Nephron (organoid): ENCODE data around the gene CHRNG.

Experiments
- H3K27ac Mint-ChIP-seq, 3 experiments: 2 replicates each; pipeline ENCODE4 v1.8.0; 2020; ENCODE audit warnings: mixed read lengths in 3 of 3, mild to moderate bottlenecking in 2 of 3, moderate library complexity in 1 of 3
- H3K27me3 Mint-ChIP-seq: 2 replicates; pipeline ENCODE4 v1.8.0; 2021; ENCODE audit warnings: low read depth, mild to moderate bottlenecking, moderate library complexity, mixed read lengths
- H3K36me3 Mint-ChIP-seq: 2 replicates; pipeline ENCODE4 v1.8.0; 2020; ENCODE audit warnings: low read depth, mixed read lengths
- H3K4me1 Mint-ChIP-seq: 2 replicates; pipeline ENCODE4 v1.8.0; 2020; ENCODE audit warnings: mixed read lengths
- H3K4me3 Mint-ChIP-seq, 3 experiments: 2 replicates each; pipeline ENCODE4 v1.8.0; 2020; ENCODE audit warnings: mild to moderate bottlenecking in 3 of 3, mixed read lengths in 3 of 3, moderate library complexity in 2 of 3
- H3K9me3 Mint-ChIP-seq: 2 replicates; pipeline ENCODE4 v1.8.0; 2020; ENCODE audit warnings: mixed read lengths
- TF ChIP-seq, protein P1 (sequence below), 3 experiments: fragments of 200-600 bp; sonication (generic); IDR thresholded peaks; one replicate each; pipeline ENCODE4 v1.5.0; 2021; ENCODE audit warnings: antibody characterized with exemption in 3 of 3; ENCODE audit not compliant: unreplicated experiment in 3 of 3

CHRNG gene

DNA sequence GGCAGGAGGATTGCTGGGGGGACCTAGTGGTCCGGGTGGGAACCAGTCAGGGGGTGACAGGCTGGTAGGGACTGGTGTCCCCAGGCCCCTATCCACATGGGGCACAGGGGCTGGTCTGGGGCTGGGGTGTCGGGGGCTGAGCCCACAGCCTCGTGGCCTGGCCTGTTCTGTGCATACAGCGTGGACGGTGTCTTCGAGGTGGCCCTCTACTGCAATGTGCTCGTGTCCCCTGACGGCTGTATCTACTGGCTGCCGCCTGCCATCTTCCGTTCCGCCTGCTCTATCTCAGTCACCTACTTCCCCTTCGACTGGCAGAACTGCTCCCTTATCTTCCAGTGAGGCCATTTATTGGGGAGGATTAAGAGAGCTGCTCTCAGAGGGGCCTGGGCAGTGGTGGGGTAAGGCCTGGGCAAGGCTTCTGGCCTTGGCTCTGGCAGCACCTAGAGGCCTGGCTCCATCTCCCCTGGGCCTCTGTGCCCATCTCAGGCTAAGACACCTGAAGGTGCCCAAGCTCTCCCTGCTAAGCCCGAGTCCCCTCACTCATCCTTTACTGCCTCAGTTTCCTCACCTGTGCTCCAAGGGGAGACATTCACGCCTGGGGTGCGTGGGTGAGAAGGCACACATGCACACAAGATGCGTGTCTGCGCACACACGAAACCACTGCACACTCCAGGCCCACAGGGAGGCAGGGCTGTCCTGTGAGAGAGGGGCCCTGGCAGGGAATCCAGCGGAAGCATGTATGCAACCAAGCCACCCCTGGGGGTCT is 1.9 kb downstream of the CHRNG start:
- TF ChIP-seq, protein P1, sequence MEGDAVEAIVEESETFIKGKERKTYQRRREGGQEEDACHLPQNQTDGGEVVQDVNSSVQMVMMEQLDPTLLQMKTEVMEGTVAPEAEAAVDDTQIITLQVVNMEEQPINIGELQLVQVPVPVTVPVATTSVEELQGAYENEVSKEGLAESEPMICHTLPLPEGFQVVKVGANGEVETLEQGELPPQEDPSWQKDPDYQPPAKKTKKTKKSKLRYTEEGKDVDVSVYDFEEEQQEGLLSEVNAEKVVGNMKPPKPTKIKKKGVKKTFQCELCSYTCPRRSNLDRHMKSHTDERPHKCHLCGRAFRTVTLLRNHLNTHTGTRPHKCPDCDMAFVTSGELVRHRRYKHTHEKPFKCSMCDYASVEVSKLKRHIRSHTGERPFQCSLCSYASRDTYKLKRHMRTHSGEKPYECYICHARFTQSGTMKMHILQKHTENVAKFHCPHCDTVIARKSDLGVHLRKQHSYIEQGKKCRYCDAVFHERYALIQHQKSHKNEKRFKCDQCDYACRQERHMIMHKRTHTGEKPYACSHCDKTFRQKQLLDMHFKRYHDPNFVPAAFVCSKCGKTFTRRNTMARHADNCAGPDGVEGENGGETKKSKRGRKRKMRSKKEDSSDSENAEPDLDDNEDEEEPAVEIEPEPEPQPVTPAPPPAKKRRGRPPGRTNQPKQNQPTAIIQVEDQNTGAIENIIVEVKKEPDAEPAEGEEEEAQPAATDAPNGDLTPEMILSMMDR (IDR thresholded peaks at IDR 0.05; ENCODE audit: unreplicated experiment in 3 of 3): no peak
- Mint-ChIP-seq H3K4me3 (peak overlapping the region in 2 of 3 experiments; percentile 63 to 82), H3K9me3 (peaks cover 2% of the 10 kb centered on the region), H3K36me3 (peaks cover 25% of the 10 kb centered on the region), H3K4me1 (peaks cover 44% of the 10 kb centered on the region), H3K27me3 (no peaks in the 10 kb centered on the region), H3K27ac (no peak overlapping the region)

DNA sequence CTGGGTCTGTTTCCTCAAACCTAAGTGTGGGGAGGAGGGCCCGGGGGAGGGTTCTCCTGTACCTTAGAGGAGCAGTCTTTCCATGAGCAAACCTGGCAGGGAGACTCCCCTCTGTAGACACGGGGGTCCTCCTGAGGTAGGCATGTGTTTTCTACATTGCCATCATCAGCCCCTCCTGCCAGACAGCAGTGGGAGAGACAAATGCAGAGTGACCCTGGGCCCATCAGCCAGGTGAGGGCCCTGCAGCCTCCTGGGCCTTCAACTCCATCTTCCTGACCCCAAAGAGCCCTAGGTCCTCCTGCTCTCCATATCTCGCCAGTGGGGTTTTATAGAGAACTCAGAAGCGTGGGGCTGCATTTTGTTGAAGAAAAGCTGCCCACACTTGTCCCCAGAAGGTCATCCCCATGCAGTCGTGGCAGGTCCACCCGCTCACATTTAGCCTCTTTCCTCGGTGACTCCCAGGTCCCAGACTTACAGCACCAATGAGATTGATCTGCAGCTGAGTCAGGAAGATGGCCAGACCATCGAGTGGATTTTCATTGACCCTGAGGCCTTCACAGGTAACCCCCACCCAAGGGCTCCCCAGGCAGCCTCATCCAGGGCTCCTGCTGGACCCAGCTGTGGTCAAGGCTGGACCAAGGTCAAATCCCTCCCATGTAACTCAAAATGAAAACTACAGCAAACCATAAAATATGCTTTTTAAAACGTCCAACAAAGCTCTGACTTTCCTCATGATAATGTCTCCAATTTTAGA is 2.6 kb downstream of the CHRNG start:
- H3K9me3 Mint-ChIP-seq: peaks cover 5% of the 10 kb centered on the region

DNA sequence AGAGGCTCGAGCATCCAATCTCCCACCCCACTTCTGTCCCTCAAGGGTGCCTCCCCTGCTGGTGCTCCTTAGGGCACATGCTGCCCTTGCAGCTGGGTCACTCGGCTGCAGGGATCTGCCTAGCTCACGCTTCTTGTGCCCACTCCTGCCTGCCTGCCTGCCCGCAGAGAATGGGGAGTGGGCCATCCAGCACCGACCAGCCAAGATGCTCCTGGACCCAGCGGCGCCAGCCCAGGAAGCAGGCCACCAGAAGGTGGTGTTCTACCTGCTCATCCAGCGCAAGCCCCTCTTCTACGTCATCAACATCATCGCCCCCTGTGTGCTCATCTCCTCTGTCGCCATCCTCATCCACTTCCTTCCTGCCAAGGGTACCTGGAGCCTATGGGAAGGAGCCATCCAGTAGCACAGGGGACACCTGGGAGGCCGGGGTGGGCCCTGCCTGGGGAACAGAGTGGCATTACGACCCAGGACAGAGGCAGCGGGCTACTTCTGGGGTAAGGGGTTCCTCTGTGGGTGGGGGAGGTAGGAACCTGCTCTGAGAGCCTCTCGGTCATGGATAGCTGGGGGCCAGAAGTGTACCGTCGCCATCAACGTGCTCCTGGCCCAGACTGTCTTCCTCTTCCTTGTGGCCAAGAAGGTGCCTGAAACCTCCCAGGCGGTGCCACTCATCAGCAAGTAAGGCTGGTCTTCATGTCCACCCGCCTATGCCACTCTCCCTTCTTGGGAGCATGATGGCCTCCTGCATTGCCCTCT is 3.4 kb downstream of the CHRNG start:
- H3K4me3 Mint-ChIP-seq: peak overlapping the region in 2 of 3 experiments; percentile 8 to 65
- H3K27me3 Mint-ChIP-seq: no peaks in the 10 kb centered on the region
- peaks cover 5% of the 10 kb centered on the region for H3K9me3 Mint-ChIP-seq
- H3K27ac Mint-ChIP-seq: peak overlapping the region in 2 of 3 experiments; percentile 7 to 39
- peaks cover 39% of the 10 kb centered on the region for H3K36me3 Mint-ChIP-seq
- peaks cover 29% of the 10 kb centered on the region for H3K4me1 Mint-ChIP-seq
- TF ChIP-seq, protein P1 (IDR thresholded peaks at IDR 0.05; ENCODE audit: unreplicated experiment in 3 of 3): no peak

More for the DNA sequence above, 2.6 kb downstream of the CHRNG start:
- Mint-ChIP-seq H3K36me3 (peaks cover 32% of the 10 kb centered on the region), H3K27me3 (no peaks in the 10 kb centered on the region), H3K4me3 (peak overlapping the region in 2 of 3 experiments; percentile 30 to 65), H3K4me1 (peaks cover 36% of the 10 kb centered on the region), H3K27ac (peak overlapping the region in 1 of 3 experiments; percentile 7)
- TF ChIP-seq, protein P1 (IDR thresholded peaks at IDR 0.05; ENCODE audit: unreplicated experiment in 3 of 3): no peak

DNA sequence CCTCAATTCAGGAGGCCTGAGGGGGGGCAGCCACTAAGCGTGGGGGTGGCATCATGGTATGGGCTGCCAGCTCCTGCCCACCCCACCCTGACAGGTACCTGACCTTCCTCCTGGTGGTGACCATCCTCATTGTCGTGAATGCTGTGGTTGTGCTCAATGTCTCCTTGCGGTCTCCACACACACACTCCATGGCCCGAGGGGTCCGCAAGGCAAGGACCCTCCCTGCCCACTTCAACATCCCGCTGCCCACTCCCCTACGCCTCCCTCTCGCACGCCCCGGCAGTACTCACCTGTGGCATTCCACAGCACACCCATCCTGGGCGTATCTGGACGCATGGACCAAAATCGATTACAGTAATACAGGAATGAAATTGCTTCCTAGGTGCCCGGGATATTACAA is 4.0 kb downstream of the CHRNG start:
- Mint-ChIP-seq H3K4me3 (peak overlapping the region in 1 of 3 experiments; percentile 46), H3K4me1 (peaks cover 23% of the 10 kb centered on the region), H3K9me3 (peaks cover 11% of the 10 kb centered on the region), H3K27ac (no peak overlapping the region), H3K36me3 (peaks cover 45% of the 10 kb centered on the region), H3K27me3 (no peaks in the 10 kb centered on the region)
- TF ChIP-seq, protein P1 (IDR thresholded peaks at IDR 0.05; ENCODE audit: unreplicated experiment in 3 of 3): no peak

DNA sequence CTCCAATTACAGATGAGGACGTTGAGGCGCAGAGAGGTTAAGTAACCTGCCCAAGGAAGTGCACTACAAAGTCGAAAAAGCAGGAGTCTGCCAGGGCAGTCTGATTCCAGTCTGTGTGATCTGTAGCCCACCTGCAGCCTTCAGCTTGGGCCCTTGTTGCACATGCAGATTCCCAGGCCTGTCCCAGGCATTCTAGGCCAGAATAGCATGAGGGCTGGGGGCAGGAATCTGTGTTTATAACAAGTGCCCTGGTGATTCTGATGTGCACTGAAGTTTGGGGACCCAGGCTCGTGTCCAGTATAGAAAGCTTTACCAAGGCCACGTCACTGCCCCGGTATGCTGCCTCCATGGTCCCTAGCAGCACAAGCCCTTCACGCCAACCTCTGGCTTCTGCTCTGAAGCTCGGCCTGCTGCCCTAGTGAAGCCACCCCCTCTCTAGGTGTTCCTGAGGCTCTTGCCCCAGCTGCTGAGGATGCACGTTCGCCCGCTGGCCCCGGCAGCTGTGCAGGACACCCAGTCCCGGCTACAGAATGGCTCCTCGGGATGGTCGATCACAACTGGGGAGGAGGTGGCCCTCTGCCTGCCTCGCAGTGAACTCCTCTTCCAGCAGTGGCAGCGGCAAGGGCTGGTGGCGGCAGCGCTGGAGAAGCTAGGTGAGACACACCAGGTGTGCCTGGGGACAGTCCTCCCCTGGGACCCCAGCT is 4.6 kb downstream of the CHRNG start:
- H3K27ac Mint-ChIP-seq: no peak overlapping the region
- H3K9me3 Mint-ChIP-seq: peaks cover 17% of the 10 kb centered on the region
- H3K27me3 Mint-ChIP-seq: no peaks in the 10 kb centered on the region
- H3K4me3 Mint-ChIP-seq: peak overlapping the region in 1 of 3 experiments; percentile 46
- TF ChIP-seq, protein P1 (IDR thresholded peaks at IDR 0.05; ENCODE audit: unreplicated experiment in 3 of 3): no peak
- peaks cover 51% of the 10 kb centered on the region for H3K36me3 Mint-ChIP-seq
- peaks cover 17% of the 10 kb centered on the region for H3K4me1 Mint-ChIP-seq
